Keratinocyte (primary cell): ENCODE data around the gene DOCK3. TPM values are rescaled to one million over a fixed set of nuclear protein-coding genes. Genes with fewer than 3 reads are reported as not detected.
"Not testable (repeated sequence)": the region's sequence is repeated elsewhere in the genome, so short reads cannot be mapped to it uniquely, and the experiment has no call there.

ENCODE experiments used
- DNase-seq: peaks from one replicate; pipeline ENCODE4 v3.0.0-alpha.2; 2011; ENCODE audit warnings: low read depth, missing footprints, low spot score
- FAIRE-seq: peaks from 2 replicates; lab custom pipeline; 2011; peaks lifted over from hg19 to GRCh38; lab: Jason Lieb, UNC
- H2AFZ ChIP-seq: 2 replicates; pipeline ENCODE4 v1.6.0; 2012; ENCODE audit warnings: low read length, control low read depth, inconsistent platforms; ENCODE audit not compliant: control insufficient read depth
- H3K27ac ChIP-seq: 2 replicates; pipeline ENCODE4 v1.5.1; 2011; ENCODE audit warnings: low read length; ENCODE audit not compliant: control insufficient read depth, insufficient read depth
- H3K27me3 ChIP-seq: 3 replicates; pipeline ENCODE4 v1.6.0; 2011; ENCODE audit warnings: low read length; ENCODE audit not compliant: control insufficient read depth, insufficient read depth; ENCODE audit errors: extremely low read depth
- H3K36me3 ChIP-seq, 2 experiments: 2 replicates in 1 of 2; 3 replicates in 1 of 2; pipeline ENCODE4 v1.5.1; 2011; ENCODE audit warnings: low read length in 2 of 2, mild to moderate bottlenecking in 1 of 2; ENCODE audit not compliant: control insufficient read depth in 2 of 2, insufficient read depth in 2 of 2; ENCODE audit errors: extremely low read depth in 1 of 2
- H3K4me1 ChIP-seq: 3 replicates; pipeline ENCODE4 v1.5.1; 2011; ENCODE audit warnings: low read length; ENCODE audit not compliant: control insufficient read depth, insufficient read depth; ENCODE audit errors: extremely low read depth
- H3K4me2 ChIP-seq: 3 replicates; pipeline ENCODE4 v1.6.0; 2011; ENCODE audit warnings: low read depth, low read length; ENCODE audit not compliant: control insufficient read depth, insufficient read depth; ENCODE audit errors: extremely low read depth
- H3K4me3 ChIP-seq, 3 experiments: fragments of 200-600 bp in 1 of 3; sonication (generic) in 1 of 3; 2 replicates in 2 of 3; 3 replicates in 1 of 3; pipeline ENCODE4 v1.5.1; 2011 to 2016; ENCODE audit warnings: low read length in 3 of 3, mild to moderate bottlenecking in 3 of 3, control low read depth in 2 of 3, inconsistent platforms in 1 of 3, low read depth in 1 of 3, mixed read lengths in 1 of 3, mixed run types in 1 of 3, moderate library complexity in 1 of 3; ENCODE audit not compliant: control insufficient read depth in 2 of 3, insufficient read depth in 2 of 3; ENCODE audit errors: extremely low read depth in 1 of 3
- H3K79me2 ChIP-seq: 2 replicates; pipeline ENCODE4 v1.6.0; 2012; ENCODE audit warnings: low read length; ENCODE audit not compliant: control insufficient read depth, insufficient read depth
- H3K9ac ChIP-seq: 3 replicates; pipeline ENCODE4 v1.6.0; 2011; ENCODE audit warnings: low read length; ENCODE audit not compliant: control insufficient read depth, insufficient read depth; ENCODE audit errors: extremely low read depth
- H3K9me1 ChIP-seq: 3 replicates; pipeline ENCODE4 v1.6.0; 2011; ENCODE audit warnings: low read length; ENCODE audit not compliant: control insufficient read depth, insufficient read depth; ENCODE audit errors: extremely low read depth
- H3K9me3 ChIP-seq: 2 replicates; pipeline ENCODE4 v1.5.1; 2012; ENCODE audit warnings: low read depth, low read length; ENCODE audit not compliant: control insufficient read depth
- H4K20me1 ChIP-seq: 3 replicates; pipeline ENCODE4 v1.6.0; 2011; ENCODE audit warnings: low read length; ENCODE audit not compliant: control insufficient read depth, insufficient read depth; ENCODE audit errors: extremely low read depth
- CTCF ChIP-seq, 3 experiments: IDR thresholded peaks in 1 of 3; conservative IDR thresholded peaks in 1 of 3; optimal IDR thresholded peaks in 1 of 3; 2 replicates in 2 of 3; 3 replicates in 1 of 3; pipeline versions ENCODE3 to v1.5.1; 2011; ENCODE audit warnings: low read length in 3 of 3, mild to moderate bottlenecking in 3 of 3, moderate library complexity in 2 of 3, control low read depth in 1 of 3, inconsistent platforms in 1 of 3; ENCODE audit not compliant: insufficient read depth in 2 of 3; ENCODE audit errors: extremely low read depth in 1 of 3
- EZH2 ChIP-seq: IDR thresholded peaks from one replicate; pipeline ENCODE4 v1.6.1; 2012; ENCODE audit warnings: inconsistent platforms, mild to moderate bottlenecking, low read length, moderate library complexity
- dilution Hi-C: fragments of 300-500 bp; cut with MboI; formaldehyde crosslinking; loops from one replicate; pipeline ENCODE4 v1.7.0; 2020; ENCODE audit warnings: low sequenced_read_pairs; ENCODE audit not compliant: extremely low pct_ligation_motif_present
- polyA plus RNA-seq, 5 experiments: library from polyadenylated mRNA; depleted of rRNA in 3 of 5; stranded (reverse) in 3 of 5; stranded (forward) in 1 of 5; unstranded in 1 of 5; fragments of >200 nt; gene quantifications; 1 replicate in 1 of 5; 2 replicates in 3 of 5; 3 replicates in 1 of 5; pipeline versions ENCODE4 v1.2.1 to v1.2.3, GENCODE V29; 2011 to 2012; ENCODE audit warnings: missing spikeins in 2 of 5, low read depth in 1 of 5, low replicate concordance in 1 of 5

Gene DOCK3
- polyA plus RNA-seq, 1 donor (not counting 4 experiments of a cell fraction or from before 2014, with no cell fraction given): 0.10 TPM

GRCh38 chr3:50687916-50688315 lies 13.2 kb downstream of the DOCK3 start:
- FAIRE-seq (no peak), DNase-seq (no peak)
- no peaks in the 10 kb centered on the region for H3K79me2 ChIP-seq
- no peaks in the 10 kb centered on the region for H3K36me3 ChIP-seq
- H3K9ac ChIP-seq: no peak overlapping the region
- no peaks in the 10 kb centered on the region for H3K9me1 ChIP-seq
- no peaks in the 10 kb centered on the region for H4K20me1 ChIP-seq
- no peaks in the 10 kb centered on the region for H3K4me1 ChIP-seq
- TF ChIP-seq CTCF (optimal IDR thresholded peaks at IDR 0.05 in 1 of 3, IDR thresholded peaks at IDR 0.05 in 1 of 3, conservative IDR thresholded peaks at IDR 0.05 in 1 of 3; ENCODE audit: extremely low read depth in 1 of 3, insufficient read depth in 2 of 3, low read length in 3 of 3): no peak
- H3K27ac ChIP-seq: no peak overlapping the region
- H3K4me3 ChIP-seq: no peak overlapping the region
- no peaks in the 10 kb centered on the region for H3K27me3 ChIP-seq
- no peak overlapping the region for H2AFZ ChIP-seq
- dilution Hi-C loops: no loop called here
- H3K9me3 ChIP-seq: no peaks in the 10 kb centered on the region
- H3K4me2 ChIP-seq: no peak overlapping the region

GRCh38 chr3:50688602-50689001 lies 13.9 kb downstream of the DOCK3 start:
- H3K4me2 ChIP-seq, H3K4me1 ChIP-seq, H2AFZ ChIP-seq, H3K27me3 ChIP-seq, H3K36me3 ChIP-seq, H4K20me1 ChIP-seq, FAIRE-seq, H3K27ac ChIP-seq, dilution Hi-C loops, H3K79me2 ChIP-seq, H3K9ac ChIP-seq, H3K9me1 ChIP-seq, H3K4me3 ChIP-seq, DNase-seq, H3K9me3 ChIP-seq: not testable (repeated sequence)

GRCh38 chr3:50689558-50689957 lies 14.8 kb downstream of the DOCK3 start:
- Histone ChIP-seq H3K36me3 (no peaks in the 10 kb centered on the region), H3K4me3 (no peak overlapping the region), H3K9me1 (no peaks in the 10 kb centered on the region), H3K79me2 (no peaks in the 10 kb centered on the region), H4K20me1 (no peaks in the 10 kb centered on the region), H3K27ac (no peak overlapping the region), H3K4me2 (no peak overlapping the region), H3K9me3 (no peaks in the 10 kb centered on the region), H2AFZ (no peak overlapping the region), H3K9ac (no peak overlapping the region), H3K27me3 (no peaks in the 10 kb centered on the region), H3K4me1 (no peaks in the 10 kb centered on the region)
- dilution Hi-C loops: no loop called here
- FAIRE-seq (no peak), DNase-seq (no peak)
- TF ChIP-seq EZH2: no peak
